SK-N-MC (cell line): Measurements from ENCODE around the gene RASSF10.

Experiments
- FOXP2 ChIP-seq: optimal IDR thresholded peaks from 2 replicates; pipeline ENCODE3; 2011; ENCODE audit warnings: mild to moderate bottlenecking, moderate library complexity; ENCODE audit not compliant: insufficient read depth; ENCODE audit errors: extremely low read length, control extremely low read depth
- POLR2AphosphoS5 ChIP-seq: IDR thresholded peaks from 2 replicates; pipeline ENCODE4 v1.6.1; 2012; ENCODE audit warnings: mild to moderate bottlenecking, low read depth, low read length, borderline replicate concordance

- no peak for TF ChIP-seq FOXP2
- TF ChIP-seq POLR2AphosphoS5 = no peak
Measured at GRCh38 chr11:12975195-12975594, 33.9 kb upstream of the RASSF10 start.
